HEK293 (cell line): ENCODE measurements around the gene HSPB2.

Experiments
- HOXC10 ChIP-seq: sonication (generic); formaldehyde crosslinking; IDR thresholded peaks from 2 replicates; pipeline ENCODE4 v1.8.1; 2023; ENCODE audit warnings: mild to moderate bottlenecking, missing genetic modification reagents
- IKZF3 ChIP-seq: fragments of 450-650 bp; IDR thresholded peaks from 2 replicates; pipeline ENCODE4 v1.5.0; 2018; ENCODE audit warnings: missing biosample characterization, mild to moderate bottlenecking, missing genetic modification characterization, moderate library complexity
- PRDM10 ChIP-seq: fragments of 450-650 bp; formaldehyde crosslinking; IDR thresholded peaks from 2 replicates; pipeline ENCODE4 v1.5.1; 2016; ENCODE audit warnings: missing biosample characterization, missing genetic modification characterization
- REST ChIP-seq: fragments of 450-650 bp; formaldehyde crosslinking; IDR thresholded peaks from 2 replicates; pipeline ENCODE4 v1.5.1; 2016; ENCODE audit warnings: missing biosample characterization, missing genetic modification characterization
- SCRT1 ChIP-seq: fragments of 450-650 bp; formaldehyde crosslinking; IDR thresholded peaks from 2 replicates; pipeline ENCODE4 v1.5.1; 2016; ENCODE audit warnings: missing biosample characterization, missing genetic modification characterization, borderline replicate concordance
- SP2 ChIP-seq: fragments of 450-650 bp; formaldehyde crosslinking; IDR thresholded peaks from 2 replicates; pipeline ENCODE4 v1.5.1; 2016; ENCODE audit warnings: missing biosample characterization, missing genetic modification characterization
- SP7 ChIP-seq: fragments of 450-650 bp; formaldehyde crosslinking; IDR thresholded peaks from 2 replicates; pipeline ENCODE4 v1.5.1; 2016; ENCODE audit warnings: missing biosample characterization, missing genetic modification characterization
- WT1 ChIP-seq: fragments of 450-650 bp; formaldehyde crosslinking; IDR thresholded peaks from 2 replicates; pipeline ENCODE4 v1.5.1; 2016; ENCODE audit warnings: missing biosample characterization, missing genetic modification characterization
- ZBTB10 ChIP-seq: fragments of 450-650 bp; formaldehyde crosslinking; IDR thresholded peaks from 2 replicates; pipeline ENCODE4 v1.5.1; 2016; ENCODE audit warnings: missing biosample characterization, missing genetic modification characterization
- ZBTB44 ChIP-seq: fragments of 450-650 bp; IDR thresholded peaks from 2 replicates; pipeline ENCODE4 v1.5.1; 2018; ENCODE audit warnings: missing biosample characterization, mild to moderate bottlenecking, missing genetic modification characterization
- ZBTB49 ChIP-seq: fragments of 450-650 bp; formaldehyde crosslinking; IDR thresholded peaks from 2 replicates; pipeline ENCODE4 v1.5.1; 2016; ENCODE audit warnings: missing biosample characterization, missing genetic modification characterization, low read depth
- ZNF19 ChIP-seq: fragments of 450-650 bp; formaldehyde crosslinking; IDR thresholded peaks from 2 replicates; pipeline ENCODE4; 2016; ENCODE audit warnings: missing biosample characterization, missing genetic modification characterization, low read depth
- ZNF2 ChIP-seq: fragments of 450-650 bp; formaldehyde crosslinking; IDR thresholded peaks from 2 replicates; pipeline ENCODE4 v1.5.1; 2016; ENCODE audit warnings: missing biosample characterization, missing genetic modification characterization
- ZNF202 ChIP-seq: fragments of 450-650 bp; formaldehyde crosslinking; IDR thresholded peaks from 2 replicates; pipeline ENCODE4 v1.5.1; 2016; ENCODE audit warnings: missing biosample characterization, missing genetic modification characterization, borderline replicate concordance
- ZNF221 ChIP-seq: fragments of 450-650 bp; formaldehyde crosslinking; IDR thresholded peaks from 2 replicates; pipeline ENCODE4 v1.5.1; 2017; ENCODE audit warnings: missing biosample characterization, missing genetic modification characterization, borderline replicate concordance
- ZNF223 ChIP-seq: fragments of 450-650 bp; formaldehyde crosslinking; IDR thresholded peaks from 2 replicates; pipeline ENCODE4 v1.5.1; 2016; ENCODE audit warnings: missing biosample characterization, missing genetic modification characterization
- ZNF248 ChIP-seq: fragments of 450-650 bp; formaldehyde crosslinking; IDR thresholded peaks from 2 replicates; pipeline ENCODE4 v1.5.1; 2017; ENCODE audit warnings: missing biosample characterization, missing genetic modification characterization
- ZNF449 ChIP-seq: fragments of 450-650 bp; formaldehyde crosslinking; IDR thresholded peaks from 2 replicates; pipeline ENCODE4 v1.5.1; 2017; ENCODE audit warnings: missing biosample characterization, mild to moderate bottlenecking, missing genetic modification characterization, moderate library complexity
- ZNF624 ChIP-seq: fragments of 450-650 bp; formaldehyde crosslinking; IDR thresholded peaks from 2 replicates; pipeline ENCODE4 v1.5.1; 2017; ENCODE audit warnings: missing biosample characterization, missing genetic modification characterization
- ZNF626 ChIP-seq: fragments of 450-650 bp; sonication (Bioruptor Pico); formaldehyde crosslinking; IDR thresholded peaks from 2 replicates; pipeline ENCODE4 v1.5.1; 2018; ENCODE audit warnings: missing biosample characterization, missing genetic modification characterization, inconsistent platforms
- ZNF670 ChIP-seq: fragments of 450-650 bp; formaldehyde crosslinking; IDR thresholded peaks from 2 replicates; pipeline ENCODE4 v1.5.1; 2016; ENCODE audit warnings: missing biosample characterization, missing genetic modification characterization, low read depth
- ZNF677 ChIP-seq: fragments of 450-650 bp; IDR thresholded peaks from 2 replicates; pipeline ENCODE4 v1.5.0; 2018; ENCODE audit warnings: missing biosample characterization, mild to moderate bottlenecking, missing genetic modification characterization, moderate library complexity
- ZNF701 ChIP-seq: fragments of 450-650 bp; formaldehyde crosslinking; IDR thresholded peaks from 2 replicates; pipeline ENCODE4 v1.5.1; 2016; ENCODE audit warnings: missing biosample characterization, missing genetic modification characterization
- ZNF791 ChIP-seq: fragments of 450-650 bp; formaldehyde crosslinking; IDR thresholded peaks from 2 replicates; pipeline ENCODE4 v1.5.1; 2016; ENCODE audit warnings: missing biosample characterization, missing genetic modification characterization

The HSPB2 gene

GRCh38 chr11:111946499-111946898, 34.0 kb downstream of the HSPB2 start (continued):
- TF ChIP-seq ZNF677 (no peak), ZNF449 (tag by site-specific recombination) (no peak), ZBTB44 (peak; percentile 39; the same call in 1 of the 2 replicates), ZNF791 (tag by site-specific recombination) (no peak), WT1 (0 out of 2 replicates have a peak, but pooled peaks have one; percentile 42), SP2 (tag by site-specific recombination) (no peak), ZBTB49 (tag by site-specific recombination) (no peak), ZNF626 (tag by site-specific recombination) (no peak), SCRT1 (tag by site-specific recombination) (no peak), IKZF3 (no peak), ZNF701 (tag by site-specific recombination) (no peak), ZNF19 (no peak), HOXC10 (CRISPR knock-in tag) (no peak), ZNF221 (no peak), ZBTB10 (tag by site-specific recombination) (no peak), PRDM10 (tag by site-specific recombination) (0 out of 2 replicates have a peak, but pooled peaks have one; percentile 21), SP7 (0 out of 2 replicates have a peak, but pooled peaks have one; percentile 27), ZNF248 (tag by site-specific recombination) (no peak), REST (0 out of 2 replicates have a peak, but pooled peaks have one; percentile 23), ZNF223 (tag by site-specific recombination) (no peak), ZNF624 (tag by site-specific recombination) (no peak), ZNF2 (tag by site-specific recombination) (no peak), ZNF202 (no peak), ZNF670 (no peak)
